GM21447 (cell line): Measurements from ENCODE around the gene DCTN1.

Experiments used
- ATAC-seq: cut with Tn5 transposase; IDR thresholded peaks from one replicate; pipeline ENCODE4 v1.9.1; 2021; ENCODE audit not compliant: unreplicated experiment

DCTN1 gene

GRCh38 chr2:74327627-74328026, 52.5 kb downstream of the DCTN1 start:
- ATAC-seq: no peak

DNA sequence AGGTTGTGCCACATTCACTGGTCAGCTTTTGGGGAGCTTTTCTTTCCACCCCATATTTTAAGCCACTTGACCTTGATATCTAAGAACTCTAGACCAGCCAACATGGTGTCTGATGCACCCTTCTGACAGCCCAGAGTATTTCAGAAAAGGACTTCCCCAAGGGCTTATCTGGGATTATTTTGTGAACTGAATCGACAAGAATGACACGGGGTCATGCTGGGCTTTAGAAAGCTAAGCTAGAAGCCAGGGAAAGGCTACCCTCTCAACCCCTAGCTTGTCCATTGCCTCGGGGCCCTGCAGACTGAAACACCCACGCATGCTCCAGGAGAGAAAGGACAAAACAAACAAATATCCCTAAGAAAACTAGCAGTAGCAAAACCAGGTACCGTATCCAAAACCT, 52.9 kb downstream of the DCTN1 start:
- ATAC-seq: no peak

DNA sequence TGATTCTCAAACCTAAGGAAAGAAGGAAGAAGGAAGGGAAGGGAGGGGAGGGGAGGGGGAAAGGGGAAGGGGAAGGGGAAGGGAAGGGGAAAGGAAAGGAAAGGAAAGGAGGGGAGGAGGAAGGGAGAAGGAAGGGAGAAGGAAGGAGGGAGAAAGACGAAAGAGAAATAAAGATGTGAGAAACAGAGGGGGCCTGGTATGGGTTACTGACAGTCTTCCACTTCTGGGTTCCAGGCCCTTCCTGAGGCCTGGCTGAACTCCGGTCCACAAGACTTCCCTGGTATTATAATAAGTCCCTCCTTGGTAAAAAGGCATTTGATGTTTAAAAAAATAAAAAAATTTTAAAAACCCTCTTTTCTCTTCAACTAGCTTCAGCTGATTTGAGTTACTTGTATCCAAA, 54.3 kb downstream of the DCTN1 start:
- no peak for ATAC-seq

GRCh38 chr2:74321737-74322136, 58.4 kb downstream of the DCTN1 start:
- no peak for ATAC-seq

DNA sequence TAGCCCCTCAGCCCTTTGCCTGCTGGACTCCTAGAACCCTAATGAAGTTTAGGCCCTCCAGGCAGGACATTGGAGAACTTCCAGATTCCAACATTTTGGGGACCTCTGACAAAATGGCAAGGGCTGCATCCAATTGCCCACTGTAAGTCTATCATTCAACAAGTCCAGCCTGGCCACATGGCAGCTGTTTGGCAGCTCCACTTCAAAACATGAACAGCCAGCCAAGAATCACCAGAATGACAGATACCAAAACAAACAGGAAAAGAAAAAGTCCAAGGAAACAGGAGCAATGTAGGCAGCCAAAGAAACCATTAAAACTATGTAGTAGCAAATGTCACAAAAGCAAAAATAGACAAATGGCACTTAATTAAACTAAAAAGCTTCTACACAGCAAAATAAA, 62.4 kb downstream of the DCTN1 start:
- no peak for ATAC-seq

DNA sequence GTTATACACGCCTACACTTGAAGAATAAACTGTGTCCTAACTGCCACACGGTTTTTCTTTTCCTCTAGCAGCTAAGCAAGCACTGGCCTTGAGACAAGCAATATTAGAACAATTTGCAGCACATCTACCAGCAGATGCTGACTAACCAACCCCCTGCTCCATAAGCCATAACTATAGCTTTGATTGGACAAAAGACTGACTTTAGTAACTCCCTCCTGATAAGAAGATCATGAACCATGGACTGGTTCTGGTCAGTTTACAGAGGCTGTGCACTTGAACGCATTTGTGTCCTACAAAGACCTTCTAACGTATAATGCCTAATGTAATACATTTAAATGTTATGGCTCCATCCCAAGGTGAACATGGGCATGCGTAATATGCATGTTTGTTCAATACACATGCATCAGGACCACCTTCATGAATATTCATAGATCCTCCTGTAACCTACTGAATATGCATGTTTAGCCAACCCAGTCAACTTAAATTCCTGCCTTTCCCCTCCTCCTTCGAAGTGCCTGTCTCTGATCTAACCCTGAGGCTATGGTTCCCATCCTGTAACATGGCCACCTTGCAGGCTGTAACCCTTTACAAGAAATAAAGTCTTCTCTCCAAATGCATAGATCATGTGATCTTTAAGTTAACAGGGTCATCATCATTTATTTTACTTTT, 63.4 kb downstream of the DCTN1 start:
- no peak for ATAC-seq

- ATAC-seq: no peak
Measured at GRCh38 chr2:74314107-74314506, 66.0 kb downstream of the DCTN1 start.

DNA sequence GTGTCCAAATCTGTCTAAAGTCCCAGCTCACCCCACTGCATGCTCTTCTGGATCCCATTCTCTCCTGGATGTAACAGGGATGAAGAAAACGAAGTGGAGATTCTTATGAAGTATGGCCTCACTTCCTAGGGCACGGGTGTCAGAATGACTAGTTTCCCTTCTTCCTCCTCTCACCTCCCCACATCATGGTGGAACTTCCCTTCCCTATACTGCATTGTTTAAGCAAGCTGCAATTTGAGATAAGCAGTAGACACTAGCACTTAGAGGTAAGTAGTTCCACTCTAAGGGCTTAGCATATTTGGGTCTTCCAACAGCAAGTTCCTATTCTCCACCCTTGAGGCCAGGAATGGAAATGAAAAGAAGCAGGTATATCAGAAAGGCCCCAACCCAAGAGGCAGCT, 66.6 kb downstream of the DCTN1 start:
- no peak for ATAC-seq

DNA sequence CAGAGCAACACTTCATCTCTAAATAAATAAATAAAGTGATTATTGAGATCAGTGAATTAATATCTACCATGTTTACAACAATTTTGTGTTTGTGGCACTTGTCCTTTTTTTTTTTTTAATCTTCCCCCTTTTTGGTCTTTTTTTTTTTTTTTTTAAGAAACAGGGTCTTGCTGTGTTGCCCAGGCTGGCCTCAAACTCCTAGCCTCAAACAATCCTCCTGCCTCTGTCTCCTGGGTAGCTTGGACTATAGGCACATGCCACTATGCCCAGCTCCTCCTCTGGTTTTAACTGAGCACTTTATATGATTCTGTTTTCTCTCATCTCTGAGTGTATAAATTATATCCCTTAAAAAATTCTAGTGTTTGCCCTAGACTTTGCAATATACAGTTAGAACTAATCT, 67.2 kb downstream of the DCTN1 start:
- no peak for ATAC-seq
